Smooth muscle cell (in vitro differentiated cells): ENCODE data around the gene SNRPE. TPM values are rescaled to one million over a fixed set of nuclear protein-coding genes. Genes with fewer than 3 reads are reported as not detected.

Source experiments
- DNase-seq: peaks from one replicate; lab custom pipeline; 2025; ENCODE audit not compliant: unreplicated experiment; lab: John Stamatoyannopoulos, UW
- H2AFZ ChIP-seq: fragments of 200-600 bp; sonication (generic); 2 replicates; pipeline ENCODE4 v1.6.0; 2016; ENCODE audit warnings: antibody characterized with exemption, low read depth, mild to moderate bottlenecking
- H3F3A ChIP-seq: fragments of 200-600 bp; sonication (generic); 2 replicates; pipeline ENCODE4 v1.6.0; 2017; ENCODE audit warnings: antibody characterized with exemption, low read depth
- H3K27ac ChIP-seq: fragments of 200-600 bp; sonication (generic); 2 replicates; pipeline ENCODE4 v1.5.1; 2016; ENCODE audit warnings: low read depth, mild to moderate bottlenecking
- H3K27me3 ChIP-seq: fragments of 200-600 bp; sonication (generic); 2 replicates; pipeline ENCODE4 v1.6.1; 2016; ENCODE audit warnings: low read depth, mild to moderate bottlenecking
- H3K36me3 ChIP-seq: fragments of 200-600 bp; sonication (generic); 2 replicates; pipeline ENCODE4 v1.5.1; 2016; ENCODE audit warnings: low read depth
- H3K4me1 ChIP-seq: fragments of 200-600 bp; sonication (generic); 2 replicates; pipeline ENCODE4 v1.5.1; 2016; ENCODE audit warnings: low read depth
- H3K4me2 ChIP-seq: fragments of 200-600 bp; sonication (generic); 2 replicates; pipeline ENCODE4 v1.6.0; 2016; ENCODE audit warnings: mild to moderate bottlenecking
- H3K4me3 ChIP-seq: fragments of 200-600 bp; sonication (generic); 2 replicates; pipeline ENCODE4 v1.5.1; 2016; ENCODE audit warnings: mild to moderate bottlenecking
- H3K79me2 ChIP-seq: fragments of 200-600 bp; sonication (generic); 2 replicates; pipeline ENCODE4 v1.6.0; 2016; ENCODE audit warnings: low read depth, mild to moderate bottlenecking
- H3K9ac ChIP-seq: fragments of 200-600 bp; sonication (generic); 2 replicates; pipeline ENCODE4 v1.6.0; 2016; ENCODE audit warnings: low read depth
- H3K9me3 ChIP-seq: fragments of 200-600 bp; sonication (generic); replicated peaks from 2 replicates; pipeline ENCODE4 v1.5.1; 2016; ENCODE audit warnings: low read depth
- H4K20me1 ChIP-seq: fragments of 200-600 bp; sonication (generic); 2 replicates; pipeline ENCODE4 v1.6.0; 2016; ENCODE audit warnings: low read depth
- WGBS: methylation state at CpG from one replicate; pipeline ENCODE4 v1.1.7; 2016; ENCODE audit warnings: low lambda C conversion rate; 5-methylcytosine and 5-hydroxymethylcytosine counted together
- polyA plus RNA-seq: library from polyadenylated mRNA; unstranded; fragments of >200 nt; fragmentation: Nextera tagmentation; extraction: Ambion mirVana; gene quantifications from 2 replicates; pipeline ENCODE4 v1.2.1, GENCODE V29; 2016
- total RNA-seq: library from RNA; depleted of rRNA; stranded (reverse); fragments of >200 nt; gene quantifications from 2 replicates; pipeline ENCODE4 v1.2.3, GENCODE V29; 2014
- TF ChIP-seq, protein P1 (sequence below): fragments of 200-600 bp; sonication (generic); IDR thresholded peaks from 2 replicates; pipeline ENCODE4 v1.5.1; 2017; ENCODE audit warnings: borderline replicate concordance, mild to moderate bottlenecking, antibody characterized with exemption; ENCODE audit not compliant: insufficient read depth, poor library complexity, severe bottlenecking

The SNRPE gene
- total and polyA plus RNA-seq, 2 experiments from 2014 or later = 96.5 to 293 TPM

DNA sequence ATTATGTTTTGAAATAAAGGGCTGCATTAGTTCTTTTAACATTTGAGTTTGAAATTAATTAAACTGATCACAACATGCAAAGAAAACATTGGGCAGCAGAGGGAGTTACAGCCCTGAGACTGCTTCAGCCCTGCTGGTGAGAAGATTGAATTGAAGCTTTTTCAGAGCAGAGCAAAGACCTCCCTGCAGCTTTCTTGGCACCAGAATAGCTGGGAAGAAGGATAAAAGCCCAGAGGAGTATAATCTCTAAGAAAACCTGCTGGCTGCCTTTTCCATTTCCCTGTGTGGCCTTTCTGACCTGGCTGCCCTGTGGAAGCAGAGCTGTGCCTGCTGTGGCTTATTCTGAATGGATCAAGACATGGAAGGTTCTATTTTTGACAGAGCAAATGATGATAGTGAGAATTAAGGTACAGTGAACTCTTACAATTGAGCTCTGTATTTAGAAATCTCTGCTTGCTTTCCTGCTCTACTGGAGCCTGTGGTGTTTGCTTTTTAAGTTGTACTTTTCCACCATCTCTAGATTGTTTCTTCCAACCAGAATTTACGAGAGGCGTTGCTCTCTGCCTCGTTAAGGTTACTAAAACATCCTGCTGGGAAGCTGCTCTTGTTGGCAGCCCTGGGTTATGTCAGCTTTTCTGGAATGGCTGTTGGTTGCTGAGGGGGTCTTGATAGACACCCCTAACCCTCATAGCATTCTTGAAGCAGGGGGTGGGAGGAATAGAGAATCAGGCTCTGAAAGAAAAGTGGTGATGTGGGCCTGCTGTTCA, 9.9 kb downstream of the SNRPE start:
- Histone ChIP-seq H3K9me3 (no peaks in the 10 kb centered on the region), H3K4me2 (no peak overlapping the region), H4K20me1 (no peaks in the 10 kb centered on the region), H3K4me1 (peaks cover 6% of the 10 kb centered on the region), H3K27ac (no peak overlapping the region), H3K9ac (no peak overlapping the region), H2AFZ (no peak overlapping the region), H3K79me2 (no peaks in the 10 kb centered on the region), H3K36me3 (no peaks in the 10 kb centered on the region), H3F3A (no peaks in the 10 kb centered on the region), H3K4me3 (no peak overlapping the region), H3K27me3 (no peaks in the 10 kb centered on the region)
- 58% methylated on average over 3 of the region's 3 CpGs for WGBS
- no peak for DNase-seq
- TF ChIP-seq, protein P1, sequence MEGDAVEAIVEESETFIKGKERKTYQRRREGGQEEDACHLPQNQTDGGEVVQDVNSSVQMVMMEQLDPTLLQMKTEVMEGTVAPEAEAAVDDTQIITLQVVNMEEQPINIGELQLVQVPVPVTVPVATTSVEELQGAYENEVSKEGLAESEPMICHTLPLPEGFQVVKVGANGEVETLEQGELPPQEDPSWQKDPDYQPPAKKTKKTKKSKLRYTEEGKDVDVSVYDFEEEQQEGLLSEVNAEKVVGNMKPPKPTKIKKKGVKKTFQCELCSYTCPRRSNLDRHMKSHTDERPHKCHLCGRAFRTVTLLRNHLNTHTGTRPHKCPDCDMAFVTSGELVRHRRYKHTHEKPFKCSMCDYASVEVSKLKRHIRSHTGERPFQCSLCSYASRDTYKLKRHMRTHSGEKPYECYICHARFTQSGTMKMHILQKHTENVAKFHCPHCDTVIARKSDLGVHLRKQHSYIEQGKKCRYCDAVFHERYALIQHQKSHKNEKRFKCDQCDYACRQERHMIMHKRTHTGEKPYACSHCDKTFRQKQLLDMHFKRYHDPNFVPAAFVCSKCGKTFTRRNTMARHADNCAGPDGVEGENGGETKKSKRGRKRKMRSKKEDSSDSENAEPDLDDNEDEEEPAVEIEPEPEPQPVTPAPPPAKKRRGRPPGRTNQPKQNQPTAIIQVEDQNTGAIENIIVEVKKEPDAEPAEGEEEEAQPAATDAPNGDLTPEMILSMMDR = peak; percentile 87

GRCh38 chr1:203873094-203873493, 11.7 kb downstream of the SNRPE start:
- Histone ChIP-seq H3K4me1 (peaks cover 6% of the 10 kb centered on the region), H3F3A (no peaks in the 10 kb centered on the region), H3K9me3 (no peaks in the 10 kb centered on the region), H3K4me2 (no peak overlapping the region), H3K27ac (no peak overlapping the region), H3K36me3 (no peaks in the 10 kb centered on the region), H3K27me3 (no peaks in the 10 kb centered on the region), H2AFZ (no peak overlapping the region), H3K4me3 (no peak overlapping the region), H3K9ac (no peak overlapping the region), H3K79me2 (no peaks in the 10 kb centered on the region), H4K20me1 (no peaks in the 10 kb centered on the region)
- WGBS = 84% methylated on average over 8 of the region's 8 CpGs
- DNase-seq = no peak
- TF ChIP-seq, protein P1 = no peak

- DNase-seq = no peak
- TF ChIP-seq, protein P1 = no peak
- H3K36me3 ChIP-seq = no peaks in the 10 kb centered on the region
- no peak overlapping the region for H3K9ac ChIP-seq
- H3K9me3 ChIP-seq = no peaks in the 10 kb centered on the region
- H4K20me1 ChIP-seq = no peaks in the 10 kb centered on the region
- no peaks in the 10 kb centered on the region for H3K4me1 ChIP-seq
- no peak overlapping the region for H3K27ac ChIP-seq
- H3K27me3 ChIP-seq = no peaks in the 10 kb centered on the region
- 96% methylated on average over 3 of the region's 3 CpGs for WGBS
- H3K79me2 ChIP-seq = no peaks in the 10 kb centered on the region
- H2AFZ ChIP-seq = no peak overlapping the region
- no peaks in the 10 kb centered on the region for H3F3A ChIP-seq
- H3K4me2 ChIP-seq = no peak overlapping the region
- H3K4me3 ChIP-seq = no peak overlapping the region
Observed at GRCh38 chr1:203878422-203878821, 17.0 kb downstream of the SNRPE start.

DNA sequence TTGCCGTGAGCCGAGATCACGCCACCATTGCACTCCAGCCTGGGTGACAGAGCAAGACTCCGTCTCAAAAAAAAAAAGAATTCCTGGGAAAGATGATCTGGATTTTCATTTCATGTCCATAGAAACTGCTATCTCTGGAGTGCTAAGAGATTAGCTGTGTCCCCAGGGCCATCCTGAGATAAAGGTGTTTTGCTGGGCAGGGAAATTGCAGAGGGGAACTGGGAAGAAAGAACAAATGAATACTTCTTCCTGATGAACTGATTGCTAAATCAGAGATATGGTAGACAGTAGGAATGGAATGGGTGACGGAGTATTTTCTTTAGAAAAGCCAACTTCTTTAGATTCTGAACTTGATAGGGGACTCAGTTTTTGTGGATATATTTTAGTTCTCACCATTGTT, 19.2 kb downstream of the SNRPE start:
- DNase-seq = no peak
- TF ChIP-seq, protein P1 = no peak
- no peak overlapping the region for H3K9ac ChIP-seq
- no peaks in the 10 kb centered on the region for H3K79me2 ChIP-seq
- H3K36me3 ChIP-seq = no peaks in the 10 kb centered on the region
- H3K27me3 ChIP-seq = no peaks in the 10 kb centered on the region
- H4K20me1 ChIP-seq = no peaks in the 10 kb centered on the region
- H3K4me3 ChIP-seq = no peak overlapping the region
- H3K4me2 ChIP-seq = no peak overlapping the region
- H3F3A ChIP-seq = no peaks in the 10 kb centered on the region
- no peak overlapping the region for H2AFZ ChIP-seq
- H3K4me1 ChIP-seq = no peaks in the 10 kb centered on the region
- no peaks in the 10 kb centered on the region for H3K9me3 ChIP-seq
- no peak overlapping the region for H3K27ac ChIP-seq
- 93% methylated on average over 5 of the region's 5 CpGs for WGBS
